H9 (cell line): ENCODE data around the gene LHX4. TPM values are rescaled to one million over a fixed set of nuclear protein-coding genes. Genes with fewer than 3 reads are reported as not detected.

ENCODE experiments used
- DNase-seq: peaks from one replicate; pipeline ENCODE4 v3.0.0-alpha.2; 2017
- H2AFZ ChIP-seq: one replicate; pipeline ENCODE4 v1.6.1; 2013; ENCODE audit warnings: mild to moderate bottlenecking, low read length, control low read depth, moderate library complexity
- H2AK5ac ChIP-seq: 2 replicates; pipeline ENCODE4 v1.6.1; 2013; ENCODE audit warnings: low read length, control low read depth, mixed read lengths; ENCODE audit not compliant: insufficient read length
- H2BK120ac ChIP-seq: one replicate; pipeline ENCODE4 v1.6.1; 2013; ENCODE audit warnings: low read depth, mild to moderate bottlenecking, low read length, control low read depth, inconsistent platforms; ENCODE audit not compliant: poor library complexity, severe bottlenecking
- H2BK12ac ChIP-seq: 2 replicates; pipeline ENCODE4 v1.6.1; 2013; ENCODE audit warnings: low read length, control low read depth, mixed read lengths, low read depth; ENCODE audit not compliant: insufficient read length
- H2BK15ac ChIP-seq: 2 replicates; pipeline ENCODE4 v1.6.1; 2013; ENCODE audit warnings: low read depth, low read length, control low read depth
- H2BK20ac ChIP-seq: one replicate; pipeline ENCODE4 v1.6.1; 2013; ENCODE audit warnings: low read depth, mild to moderate bottlenecking, low read length, control low read depth, inconsistent platforms; ENCODE audit not compliant: poor library complexity, severe bottlenecking
- H2BK5ac ChIP-seq: 2 replicates; pipeline ENCODE4 v1.6.1; 2013; ENCODE audit warnings: low read length, control low read depth, mixed read lengths; ENCODE audit not compliant: insufficient read length
- H3K14ac ChIP-seq: 2 replicates; pipeline ENCODE4 v1.6.1; 2013; ENCODE audit warnings: low read length, control low read depth; ENCODE audit not compliant: insufficient read depth
- H3K18ac ChIP-seq: 2 replicates; pipeline ENCODE4 v1.6.1; 2013; ENCODE audit warnings: low read depth, mild to moderate bottlenecking, mixed read lengths, low read length, control low read depth; ENCODE audit not compliant: insufficient read length
- H3K23ac ChIP-seq: 2 replicates; pipeline ENCODE4 v1.6.1; 2013; ENCODE audit warnings: low read length, control low read depth, mixed read lengths, low read depth; ENCODE audit not compliant: insufficient read length
- H3K23me2 ChIP-seq: 2 replicates; pipeline ENCODE4 v1.6.1; 2013; ENCODE audit warnings: low read depth, mild to moderate bottlenecking, mixed read lengths, low read length, control low read depth; ENCODE audit not compliant: insufficient read length, poor library complexity, severe bottlenecking
- H3K27ac ChIP-seq: 2 replicates; pipeline ENCODE4 v1.5.1; 2013; ENCODE audit warnings: low read length, control low read depth, mixed read lengths, low read depth; ENCODE audit not compliant: insufficient read length
- H3K27me3 ChIP-seq: 2 replicates; pipeline ENCODE4 v1.6.1; 2013; ENCODE audit warnings: low read length, control low read depth, inconsistent platforms; ENCODE audit not compliant: insufficient read depth
- H3K4ac ChIP-seq: 2 replicates; pipeline ENCODE4 v1.6.1; 2013; ENCODE audit warnings: low read depth, mild to moderate bottlenecking, control low read depth, inconsistent platforms, low read length, moderate library complexity
- H3K4me1 ChIP-seq: 2 replicates; pipeline ENCODE4 v1.6.1; 2013; ENCODE audit warnings: low read length, control low read depth, inconsistent platforms; ENCODE audit not compliant: insufficient read depth
- H3K4me2 ChIP-seq: 2 replicates; pipeline ENCODE4 v1.6.1; 2013; ENCODE audit warnings: low read length, control low read depth, mixed read lengths; ENCODE audit not compliant: insufficient read length, insufficient read depth
- H3K56ac ChIP-seq: 2 replicates; pipeline ENCODE4 v1.6.1; 2013; ENCODE audit warnings: low read depth, mild to moderate bottlenecking, mixed read lengths, low read length, control low read depth; ENCODE audit not compliant: insufficient read length
- H3K79me1 ChIP-seq: 2 replicates; pipeline ENCODE4 v1.6.1; 2013; ENCODE audit warnings: low read depth, mild to moderate bottlenecking, moderate library complexity, low read length, control low read depth, inconsistent platforms; ENCODE audit not compliant: insufficient read depth, poor library complexity, severe bottlenecking
- H3K79me2 ChIP-seq: 2 replicates; pipeline ENCODE4 v1.6.1; 2013; ENCODE audit warnings: low read length, control low read depth, inconsistent platforms; ENCODE audit not compliant: insufficient read depth
- H3K9ac ChIP-seq: 2 replicates; pipeline ENCODE4 v1.6.1; 2013; ENCODE audit warnings: low read length, control low read depth, mixed read lengths; ENCODE audit not compliant: insufficient read length; ENCODE audit errors: extremely low read depth
- H3K9me3 ChIP-seq: one replicate; pipeline ENCODE4 v1.6.1; 2013; ENCODE audit warnings: low read depth, low read length, inconsistent platforms; ENCODE audit not compliant: control insufficient read depth
- H3T11ph ChIP-seq: one replicate; pipeline ENCODE4 v1.6.1; 2013; ENCODE audit warnings: mild to moderate bottlenecking, low read length, control low read depth, inconsistent platforms
- H4K20me1 ChIP-seq: one replicate; pipeline ENCODE4 v1.6.1; 2013; ENCODE audit not compliant: control insufficient read depth, insufficient read length, insufficient read depth
- H4K5ac ChIP-seq: 2 replicates; pipeline ENCODE4 v1.6.1; 2013; ENCODE audit warnings: low read depth, mild to moderate bottlenecking, mixed read lengths, low read length, control low read depth; ENCODE audit not compliant: insufficient read length
- H4K8ac ChIP-seq: replicated peaks from 2 replicates; pipeline ENCODE4 v1.6.1; 2013; ENCODE audit warnings: low read length, control low read depth, mixed read lengths, low read depth; ENCODE audit not compliant: insufficient read length
- H4K91ac ChIP-seq: 2 replicates; pipeline ENCODE4 v1.6.1; 2013; ENCODE audit warnings: low read depth, mild to moderate bottlenecking, moderate library complexity, mixed read lengths, low read length, control low read depth; ENCODE audit not compliant: insufficient read length
- H3K27ac Mint-ChIP-seq, 3 experiments: 2 replicates in 2 of 3; 3 replicates in 1 of 3; pipeline ENCODE4 v1.8.0; 2020 to 2021; ENCODE audit warnings: mixed read lengths in 3 of 3, mild to moderate bottlenecking in 1 of 3, moderate library complexity in 1 of 3
- H3K27me3 Mint-ChIP-seq: 2 replicates; pipeline ENCODE4 v1.8.0; 2021; ENCODE audit warnings: low read depth, mild to moderate bottlenecking, moderate library complexity, mixed read lengths
- H3K36me3 Mint-ChIP-seq, 3 experiments: 2 replicates in 2 of 3; 3 replicates in 1 of 3; pipeline ENCODE4 v1.8.0; 2020 to 2021; ENCODE audit warnings: low read depth in 3 of 3, mixed read lengths in 3 of 3; ENCODE audit not compliant: insufficient read depth in 1 of 3
- H3K4me1 Mint-ChIP-seq, 2 experiments: 2 replicates each; pipeline ENCODE4 v1.8.0; 2020; ENCODE audit warnings: mixed read lengths in 2 of 2
- H3K4me3 Mint-ChIP-seq, 2 experiments: 2 replicates in 1 of 2; 3 replicates in 1 of 2; pipeline ENCODE4 v1.8.0; 2020 to 2021; ENCODE audit warnings: mild to moderate bottlenecking in 2 of 2, mixed read lengths in 2 of 2, moderate library complexity in 1 of 2
- H3K9me3 Mint-ChIP-seq, 2 experiments: 2 replicates in 1 of 2; 3 replicates in 1 of 2; pipeline ENCODE4 v1.8.0; 2020; ENCODE audit warnings: mild to moderate bottlenecking in 2 of 2, mixed read lengths in 2 of 2, moderate library complexity in 1 of 2
- CTCF ChIP-seq: fragments of 200-600 bp; sonication (generic); conservative IDR thresholded peaks from 3 replicates; pipeline ENCODE4 v1.8.0; 2021; ENCODE audit warnings: antibody characterized with exemption, mild to moderate bottlenecking
- WGBS: extraction: QIAGEN DNeasy Blood & Tissue Kit; methylation state at CpG from one replicate; pipeline ENCODE4 v1.1.7; 2013; ENCODE audit warnings: missing lambda C conversion rate, low lambda C conversion rate, mixed read lengths; ENCODE audit not compliant: insufficient read length; ENCODE audit errors: extremely low coverage; 5-methylcytosine and 5-hydroxymethylcytosine counted together
- total RNA-seq: library from RNA; stranded (reverse); gene quantifications from 2 replicates; pipeline ENCODE4 v1.2.1, GENCODE V29; 2021

LHX4 gene
- total RNA-seq, 1 experiment from 2014 or later, result 1.9 TPM

GRCh38 chr1:180274221-180274620 lies 44.2 kb downstream of the LHX4 start:
- H3K79me2 ChIP-seq, result no peaks in the 10 kb centered on the region
- no peak overlapping the region for H3K4me2 ChIP-seq
- no peak overlapping the region for H3K27ac ChIP-seq
- H3T11ph ChIP-seq, result no peak overlapping the region
- no peak overlapping the region for H2BK5ac ChIP-seq
- no peak overlapping the region for H2BK15ac ChIP-seq
- no peak overlapping the region for H3K18ac ChIP-seq
- no peak overlapping the region for H2AK5ac ChIP-seq
- H3K23ac ChIP-seq, result no peak overlapping the region
- Mint-ChIP-seq H3K27me3 (no peaks in the 10 kb centered on the region; the same call in 1 of the 2 replicates), H3K4me1 (peaks cover 47 to 52% of the 10 kb centered on the region in 2 experiments), H3K9me3 (peaks cover 0 to 15% of the 10 kb centered on the region in 2 experiments; a peak in 2 of 5 replicates), H3K27ac (peak overlapping the region in 1 of 3 experiments; percentile 40; a peak in 1 of 7 replicates), H3K36me3 (peaks cover 46 to 54% (median 53%) of the 10 kb centered on the region in 3 experiments), H3K4me3 (no peak overlapping the region)
- H2BK120ac ChIP-seq, result no peak overlapping the region
- no peak overlapping the region for H2AFZ ChIP-seq
- no peak overlapping the region for H2BK12ac ChIP-seq
- TF ChIP-seq CTCF, result no peak
- no peaks in the 10 kb centered on the region for H3K23me2 ChIP-seq
- H4K8ac ChIP-seq, result no peak overlapping the region
- H3K79me1 ChIP-seq, result no peaks in the 10 kb centered on the region
- no peak overlapping the region for H2BK20ac ChIP-seq
- H4K5ac ChIP-seq, result no peak overlapping the region
- no peak overlapping the region for H3K9ac ChIP-seq
- no peak overlapping the region for H3K4ac ChIP-seq
- no peaks in the 10 kb centered on the region for H3K9me3 ChIP-seq
- WGBS, result no CpG with 5 or more reads among the region's 11 CpGs
- H4K20me1 ChIP-seq, result no peaks in the 10 kb centered on the region
- peaks cover 10% of the 10 kb centered on the region; the same call in 1 of the 2 replicates for H3K4me1 ChIP-seq
- H3K56ac ChIP-seq, result no peak overlapping the region
- H3K27me3 ChIP-seq, result no peaks in the 10 kb centered on the region
- DNase-seq, result no peak
- no peak overlapping the region for H3K14ac ChIP-seq
- H4K91ac ChIP-seq, result no peak overlapping the region
